Upper lobe of left lung (tissue), 6 donors: Measurements from ENCODE around the gene HTR6. TPM values are rescaled to one million over a fixed set of nuclear protein-coding genes. Genes with fewer than 3 reads are reported as not detected.
A peak's percentile ranks its signal among the peaks of the same experiment; 100 is the strongest.

ENCODE experiments used
- ATAC-seq, 2 donors: fragments of 200-7000 bp; cut with Tn5 transposase; one replicate each; pipeline ENCODE4 v1.9.1; 2022; ENCODE audit warnings: mild to moderate bottlenecking in 2 of 2, moderate library complexity in 2 of 2; ENCODE audit not compliant: low FRiP score in 2 of 2
- DNase-seq, 2 donors: peaks; one replicate each; pipeline ENCODE4 v3.0.0-alpha.2; 2019 to 2020
- H3K27ac ChIP-seq, 4 donors: fragments of 200-600 bp; sonication (generic); one replicate each; pipeline ENCODE4 v1.5.1; 2016 to 2019
- H3K27me3 ChIP-seq, 4 donors: fragments of 200-600 bp; sonication (generic); one replicate each; pipeline ENCODE4 v1.5.1; 2017 to 2019
- H3K36me3 ChIP-seq, 4 donors: fragments of 200-600 bp; sonication (generic); one replicate each; pipeline ENCODE4 v1.5.1; 2016 to 2019
- H3K4me1 ChIP-seq, 4 donors: fragments of 200-600 bp; sonication (generic); one replicate each; pipeline ENCODE4 v1.5.1; 2018 to 2019
- H3K4me3 ChIP-seq, 4 donors: fragments of 200-600 bp; sonication (generic); one replicate each; pipeline ENCODE4 v1.5.1; 2017 to 2019; ENCODE audit warnings: mild to moderate bottlenecking in 2 of 4, moderate library complexity in 1 of 4
- H3K9me3 ChIP-seq, 4 donors: fragments of 200-600 bp; sonication (generic); one replicate each; pipeline ENCODE4 v1.5.1; 2018 to 2019
- EP300 ChIP-seq, 4 donors: sonication (generic); formaldehyde crosslinking; IDR thresholded peaks; one replicate each; pipeline ENCODE4 v1.5.1; 2017; ENCODE audit warnings: antibody characterized with exemption in 4 of 4, control low read depth in 2 of 4
- POLR2A ChIP-seq, 4 donors: fragments of 450-650 bp; IDR thresholded peaks; one replicate each; pipeline ENCODE4 v1.5.1; 2016 to 2017; ENCODE audit warnings: antibody characterized with exemption in 4 of 4, mild to moderate bottlenecking in 2 of 4
- POLR2AphosphoS5 ChIP-seq, 2 donors: sonication (generic); formaldehyde crosslinking; IDR thresholded peaks; one replicate each; pipeline ENCODE4 v1.5.1; 2017; ENCODE audit warnings: antibody characterized with exemption in 2 of 2
- WGBS, 2 donors: methylation state at CpG; one replicate each; pipeline ENCODE4 v1.1.5; 2017 to 2018; 5-methylcytosine and 5-hydroxymethylcytosine counted together
- total RNA-seq, 6 donors: library from RNA; depleted of rRNA in 4 of 6; stranded (reverse); fragments of >200 nt in 4 of 6; gene quantifications; one replicate each; pipeline versions ENCODE4 v1.1.0 to v1.2.1, GENCODE V29; 2016 to 2021
- TF ChIP-seq, protein P1 (sequence below), 6 experiments: fragments of 450-650 bp in 4 of 6; fragments of 200-600 bp in 2 of 6; sonication (generic) in 2 of 6; IDR thresholded peaks; one replicate each; pipeline ENCODE4 v1.5.1; 2016 to 2019; ENCODE audit warnings: antibody characterized with exemption in 6 of 6
- donor health status: DM: no; HTN: no; CAD: no; lungs with moderate emphysema.
- donor health status: DM: no; HTN: yes; CAD: no; lungs with severe emphysema.

HTR6 gene
- total RNA-seq, 6 donors from 2014 or later = not detected

DNA sequence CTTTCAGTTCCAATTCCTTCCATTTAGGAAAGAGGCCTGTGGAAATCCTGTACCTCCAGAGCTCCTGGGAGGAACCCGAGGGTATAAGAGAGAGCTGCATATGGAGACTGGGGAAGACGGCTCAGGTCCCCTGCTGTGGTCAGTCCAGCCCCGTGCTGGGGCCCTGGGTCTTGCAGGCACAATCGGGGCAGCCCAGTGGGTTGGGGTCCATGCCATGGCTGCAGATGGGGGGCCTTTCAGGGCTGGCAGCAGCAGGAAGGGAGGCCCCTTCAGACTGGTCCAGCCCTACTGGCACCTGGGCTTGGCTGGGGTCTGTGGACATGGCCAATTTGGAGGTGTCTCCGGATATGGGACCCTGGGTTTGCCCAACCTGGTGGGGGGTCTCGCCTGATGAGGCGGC lies 18.2 kb downstream of the HTR6 start:
- H3K27me3 ChIP-seq = no peaks in the 10 kb centered on the region
- H3K9me3 ChIP-seq = no peaks in the 10 kb centered on the region
- 71 to 83% methylated on average over 3 to 6 of the region's 7 CpGs for WGBS, 2 donors
- DNase-seq (peak in 1 of 2 donors; percentile 55), ATAC-seq (no peak)
- TF ChIP-seq POLR2A (IDR thresholded peaks at IDR 0.05) (no peak), EP300 (IDR thresholded peaks at IDR 0.05) (no peak), POLR2AphosphoS5 (IDR thresholded peaks at IDR 0.05) (no peak)
- TF ChIP-seq, protein P1, sequence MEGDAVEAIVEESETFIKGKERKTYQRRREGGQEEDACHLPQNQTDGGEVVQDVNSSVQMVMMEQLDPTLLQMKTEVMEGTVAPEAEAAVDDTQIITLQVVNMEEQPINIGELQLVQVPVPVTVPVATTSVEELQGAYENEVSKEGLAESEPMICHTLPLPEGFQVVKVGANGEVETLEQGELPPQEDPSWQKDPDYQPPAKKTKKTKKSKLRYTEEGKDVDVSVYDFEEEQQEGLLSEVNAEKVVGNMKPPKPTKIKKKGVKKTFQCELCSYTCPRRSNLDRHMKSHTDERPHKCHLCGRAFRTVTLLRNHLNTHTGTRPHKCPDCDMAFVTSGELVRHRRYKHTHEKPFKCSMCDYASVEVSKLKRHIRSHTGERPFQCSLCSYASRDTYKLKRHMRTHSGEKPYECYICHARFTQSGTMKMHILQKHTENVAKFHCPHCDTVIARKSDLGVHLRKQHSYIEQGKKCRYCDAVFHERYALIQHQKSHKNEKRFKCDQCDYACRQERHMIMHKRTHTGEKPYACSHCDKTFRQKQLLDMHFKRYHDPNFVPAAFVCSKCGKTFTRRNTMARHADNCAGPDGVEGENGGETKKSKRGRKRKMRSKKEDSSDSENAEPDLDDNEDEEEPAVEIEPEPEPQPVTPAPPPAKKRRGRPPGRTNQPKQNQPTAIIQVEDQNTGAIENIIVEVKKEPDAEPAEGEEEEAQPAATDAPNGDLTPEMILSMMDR (IDR thresholded peaks at IDR 0.05) = no peak
- H3K36me3 ChIP-seq = peaks cover 0 to 25% (median 2%) of the 10 kb centered on the region in 4 donors
- H3K27ac ChIP-seq = no peak overlapping the region
- no peaks in the 10 kb centered on the region for H3K4me1 ChIP-seq
- H3K4me3 ChIP-seq = no peak overlapping the region

GRCh38 chr1:19683351-19683750 lies 18.7 kb downstream of the HTR6 start:
- no peak overlapping the region for H3K4me3 ChIP-seq
- H3K9me3 ChIP-seq = no peaks in the 10 kb centered on the region
- WGBS, 2 donors = 87 to 88% methylated on average over 4 to 8 of the region's 8 CpGs
- no peak overlapping the region for H3K27ac ChIP-seq
- TF ChIP-seq, protein P1 (IDR thresholded peaks at IDR 0.05) = no peak
- TF ChIP-seq POLR2AphosphoS5 (IDR thresholded peaks at IDR 0.05) = no peak
- TF ChIP-seq EP300 (IDR thresholded peaks at IDR 0.05) = no peak
- TF ChIP-seq POLR2A (IDR thresholded peaks at IDR 0.05) = no peak
- no peaks in the 10 kb centered on the region for H3K27me3 ChIP-seq
- ATAC-seq (no peak), DNase-seq (no peak)
- no peaks in the 10 kb centered on the region for H3K4me1 ChIP-seq
- H3K36me3 ChIP-seq = peaks cover 0 to 29% (median 3%) of the 10 kb centered on the region in 4 donors

- Histone ChIP-seq H3K27me3 (no peaks in the 10 kb centered on the region), H3K9me3 (no peaks in the 10 kb centered on the region), H3K27ac (no peak overlapping the region), H3K4me3 (no peak overlapping the region), H3K4me1 (no peaks in the 10 kb centered on the region), H3K36me3 (peaks cover 0 to 32% (median 3%) of the 10 kb centered on the region in 4 donors)
- DNase-seq = no peak
- TF ChIP-seq, protein P1 (IDR thresholded peaks at IDR 0.05) = no peak
- ATAC-seq = no peak
- WGBS, 2 donors = 90 to 94% methylated on average over 2 of the region's 2 CpGs
Observed at GRCh38 chr1:19684677-19685076, 20.0 kb downstream of the HTR6 start.

DNA sequence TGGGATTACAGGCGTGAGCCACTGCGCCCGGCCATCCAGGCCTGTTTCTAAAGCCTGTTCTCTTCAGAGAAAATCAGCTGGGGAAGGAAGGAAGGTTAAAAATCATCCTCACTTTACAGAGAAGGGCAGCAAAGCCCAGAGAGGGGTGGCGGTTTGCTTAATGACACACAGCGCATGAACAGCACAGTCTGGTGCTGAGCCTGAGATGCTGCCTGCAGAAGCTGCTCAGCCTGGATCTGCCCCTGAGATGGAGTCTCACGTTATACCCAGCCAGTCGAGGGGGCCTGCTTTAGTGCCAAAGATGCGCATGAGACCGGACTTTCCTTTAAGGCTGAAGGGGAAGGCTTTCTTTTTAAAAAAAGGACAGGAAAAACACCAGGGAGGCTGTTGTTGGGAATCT lies 21.3 kb downstream of the HTR6 start:
- H3K4me3 ChIP-seq = no peak overlapping the region
- H3K9me3 ChIP-seq = no peaks in the 10 kb centered on the region
- H3K36me3 ChIP-seq = peaks cover 0 to 39% (median 3%) of the 10 kb centered on the region in 4 donors
- ATAC-seq (no peak), DNase-seq (no peak)
- H3K27ac ChIP-seq = no peak overlapping the region
- H3K4me1 ChIP-seq = no peaks in the 10 kb centered on the region
- H3K27me3 ChIP-seq = no peaks in the 10 kb centered on the region
- TF ChIP-seq, protein P1 (IDR thresholded peaks at IDR 0.05) = no peak
- no peak for TF ChIP-seq POLR2A (IDR thresholded peaks at IDR 0.05)
- no peak for TF ChIP-seq EP300 (IDR thresholded peaks at IDR 0.05)
- no peak for TF ChIP-seq POLR2AphosphoS5 (IDR thresholded peaks at IDR 0.05)
- 82% methylated on average over 9 of the region's 9 CpGs for WGBS, 2 donors

DNA sequence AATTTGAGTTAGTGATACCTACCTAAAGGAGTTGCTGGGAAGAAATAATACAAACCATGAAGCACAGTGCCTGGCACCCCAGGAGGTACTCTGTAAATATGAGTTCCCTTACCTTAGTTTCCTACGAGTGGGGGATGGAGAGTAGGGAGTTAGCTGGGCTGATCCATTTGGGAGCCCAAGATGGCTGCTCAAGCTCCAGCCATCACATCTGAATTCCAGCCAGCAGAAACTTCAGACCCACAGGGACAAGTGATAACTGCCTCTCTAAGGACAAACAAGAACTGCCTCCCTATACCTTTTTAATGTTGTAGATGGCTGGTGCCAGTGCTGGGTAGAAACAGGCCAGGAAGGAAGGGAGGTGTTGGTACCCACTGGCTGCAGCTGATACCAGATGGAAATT lies 22.7 kb downstream of the HTR6 start:
- no peaks in the 10 kb centered on the region for H3K9me3 ChIP-seq
- no peak for ATAC-seq
- no peak for TF ChIP-seq EP300 (IDR thresholded peaks at IDR 0.05)
- no peak for TF ChIP-seq POLR2AphosphoS5 (IDR thresholded peaks at IDR 0.05)
- TF ChIP-seq, protein P1 (IDR thresholded peaks at IDR 0.05) = no peak
- TF ChIP-seq POLR2A (IDR thresholded peaks at IDR 0.05) = no peak
- H3K4me3 ChIP-seq = no peak overlapping the region
- 94 to 100% methylated on average over 1 of the region's 1 CpG for WGBS, 2 donors
- H3K27me3 ChIP-seq = no peaks in the 10 kb centered on the region
- H3K27ac ChIP-seq = no peak overlapping the region
- no peak for DNase-seq
- H3K36me3 ChIP-seq = peaks cover 0 to 44% (median 5%) of the 10 kb centered on the region in 4 donors
- no peaks in the 10 kb centered on the region for H3K4me1 ChIP-seq
